OCI-LY7 (cell line): ENCODE measurements around the gene CACNA1D. TPM values are rescaled to one million over a fixed set of nuclear protein-coding genes. Genes with fewer than 3 reads are reported as not detected.

Source experiments
- BruUV-seq: library from RNA; stranded (reverse); fragments of 400-500 nt; replicated peaks from 2 replicates; lab custom pipeline; 2021; lab: Mats Ljungman, UMichigan
- CTCF ChIA-PET: fragments of 300-600 bp; sonication (Branson Sonifier 250); formaldehyde crosslinking; loops from one replicate; lab custom pipeline; 2022; ENCODE audit warnings: antibody characterized with exemption; ENCODE audit not compliant: unreplicated experiment; lab: Charles Lee
- POLR2A ChIA-PET: fragments of 300-600 bp; sonication (Branson Sonifier 250); formaldehyde crosslinking; loops from one replicate; lab custom pipeline; 2022; ENCODE audit warnings: antibody characterized with exemption; lab: Charles Lee
- DNase-seq: peaks from one replicate; pipeline ENCODE4 v3.0.0-alpha.2; 2015; ENCODE audit warnings: low spot score
- H2AFZ ChIP-seq: fragments of 200-600 bp; sonication (generic), shearing (Covaris generic); 2 replicates; pipeline ENCODE4 v1.6.1; 2014; ENCODE audit warnings: mild to moderate bottlenecking, antibody characterized with exemption, low read length, moderate library complexity
- H3K27ac ChIP-seq: fragments of 200-600 bp; sonication (generic); 2 replicates; pipeline ENCODE4 v1.5.1; 2014; ENCODE audit warnings: mixed run types, low read depth, mild to moderate bottlenecking, moderate library complexity, low read length, inconsistent platforms; ENCODE audit not compliant: poor library complexity, severe bottlenecking
- H3K36me3 ChIP-seq: fragments of 200-600 bp; sonication (generic); 2 replicates; pipeline ENCODE4 v1.6.1; 2014; ENCODE audit warnings: mild to moderate bottlenecking, antibody characterized with exemption, low read length, moderate library complexity, mixed read lengths; ENCODE audit not compliant: insufficient read depth
- H3K4me1 ChIP-seq: fragments of 200-600 bp; sonication (generic); 2 replicates; pipeline ENCODE4 v1.5.1; 2014; ENCODE audit warnings: mild to moderate bottlenecking, low read length; ENCODE audit not compliant: insufficient read depth, poor library complexity, severe bottlenecking
- H3K4me2 ChIP-seq: fragments of 200-600 bp; sonication (generic); 2 replicates; pipeline ENCODE4 v1.6.1; 2014; ENCODE audit warnings: mild to moderate bottlenecking, low read length
- H3K4me3 ChIP-seq: fragments of 200-600 bp; sonication (generic); 2 replicates; pipeline ENCODE4 v1.5.1; 2014; ENCODE audit warnings: mild to moderate bottlenecking, low read depth, low read length; ENCODE audit not compliant: poor library complexity, severe bottlenecking
- H3K79me2 ChIP-seq: fragments of 200-600 bp; sonication (generic); 2 replicates; pipeline ENCODE4 v1.6.1; 2016; ENCODE audit warnings: low read depth, mild to moderate bottlenecking, low read length, moderate library complexity, mixed read lengths; ENCODE audit not compliant: insufficient read depth
- H3K9me2 ChIP-seq: fragments of 200-600 bp; sonication (generic); 2 replicates; pipeline ENCODE4 v1.6.1; 2016; ENCODE audit warnings: mild to moderate bottlenecking, low read length, mixed read lengths; ENCODE audit not compliant: insufficient read depth
- H3K9me3 ChIP-seq: fragments of 200-600 bp; sonication (generic); 2 replicates; pipeline ENCODE4 v1.6.1; 2014; ENCODE audit warnings: mild to moderate bottlenecking, mixed run types, low read length, mixed read lengths
- H4K20me1 ChIP-seq: fragments of 200-600 bp; sonication (generic); 2 replicates; pipeline ENCODE4 v1.6.1; 2014; ENCODE audit warnings: mild to moderate bottlenecking, antibody characterized with exemption, low read length, moderate library complexity, mixed read lengths; ENCODE audit not compliant: insufficient read depth
- EZH2phosphoT487 ChIP-seq: fragments of 200-600 bp; sonication (generic); IDR thresholded peaks from 2 replicates; pipeline ENCODE4 v1.6.1; 2018; ENCODE audit warnings: low read depth, borderline replicate concordance, mild to moderate bottlenecking, mixed run types, antibody characterized with exemption, low read length, moderate library complexity, mixed read lengths
- intact Hi-C: fragments of 100-400 bp; cut with micrococcal nuclease; formaldehyde crosslinking; loops from one replicate; pipeline ENCODE4 v1.10.0; 2022; ENCODE audit not compliant: unreplicated experiment
- total RNA-seq, 2 experiments: library from RNA; depleted of rRNA in 1 of 2; stranded (reverse); fragments of >200 nt in 1 of 2; shearing (Covaris generic) in 1 of 2; gene quantifications; 2 replicates each; pipeline ENCODE4 v1.2.3, GENCODE V29; 2014 to 2022
- TF ChIP-seq, protein P1 (sequence below): fragments of 200-600 bp; sonication (generic); conservative IDR thresholded peaks from 2 replicates; pipeline ENCODE4 v1.5.1; 2014; ENCODE audit warnings: mild to moderate bottlenecking, antibody characterized with exemption, low read length, moderate library complexity, mixed read lengths

The CACNA1D gene
- total RNA-seq, 2 experiments from 2014 or later: 0.42 TPM; not detected in 1

- Histone ChIP-seq H3K4me3 (no peak overlapping the region), H3K79me2 (no peaks in the 10 kb centered on the region), H3K4me1 (no peaks in the 10 kb centered on the region), H3K9me3 (no peaks in the 10 kb centered on the region), H2AFZ (no peak overlapping the region), H3K4me2 (no peak overlapping the region), H3K36me3 (no peaks in the 10 kb centered on the region), H3K9me2 (no peaks in the 10 kb centered on the region), H4K20me1 (no peaks in the 10 kb centered on the region), H3K27ac (no peak overlapping the region)
- CTCF ChIA-PET: no interaction called here
- no peak for TF ChIP-seq EZH2phosphoT487
- TF ChIP-seq, protein P1, sequence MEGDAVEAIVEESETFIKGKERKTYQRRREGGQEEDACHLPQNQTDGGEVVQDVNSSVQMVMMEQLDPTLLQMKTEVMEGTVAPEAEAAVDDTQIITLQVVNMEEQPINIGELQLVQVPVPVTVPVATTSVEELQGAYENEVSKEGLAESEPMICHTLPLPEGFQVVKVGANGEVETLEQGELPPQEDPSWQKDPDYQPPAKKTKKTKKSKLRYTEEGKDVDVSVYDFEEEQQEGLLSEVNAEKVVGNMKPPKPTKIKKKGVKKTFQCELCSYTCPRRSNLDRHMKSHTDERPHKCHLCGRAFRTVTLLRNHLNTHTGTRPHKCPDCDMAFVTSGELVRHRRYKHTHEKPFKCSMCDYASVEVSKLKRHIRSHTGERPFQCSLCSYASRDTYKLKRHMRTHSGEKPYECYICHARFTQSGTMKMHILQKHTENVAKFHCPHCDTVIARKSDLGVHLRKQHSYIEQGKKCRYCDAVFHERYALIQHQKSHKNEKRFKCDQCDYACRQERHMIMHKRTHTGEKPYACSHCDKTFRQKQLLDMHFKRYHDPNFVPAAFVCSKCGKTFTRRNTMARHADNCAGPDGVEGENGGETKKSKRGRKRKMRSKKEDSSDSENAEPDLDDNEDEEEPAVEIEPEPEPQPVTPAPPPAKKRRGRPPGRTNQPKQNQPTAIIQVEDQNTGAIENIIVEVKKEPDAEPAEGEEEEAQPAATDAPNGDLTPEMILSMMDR: no peak
- intact Hi-C loops: no loop called here
- POLR2A ChIA-PET: no interaction called here
- BruUV-seq: no TSS peak
- no peak for DNase-seq
Observed at GRCh38 chr3:53739966-53740365, 245.6 kb downstream of the CACNA1D start.

GRCh38 chr3:53740956-53741355 lies 246.5 kb downstream of the CACNA1D start:
- no peaks in the 10 kb centered on the region for H4K20me1 ChIP-seq
- ChIA-PET POLR2A (no interaction called here), CTCF (no interaction called here)
- no peak overlapping the region for H3K4me2 ChIP-seq
- no peak overlapping the region for H3K4me3 ChIP-seq
- no peak overlapping the region for H3K27ac ChIP-seq
- TF ChIP-seq, protein P1: no peak
- TF ChIP-seq EZH2phosphoT487: no peak
- BruUV-seq: no TSS peak
- no peaks in the 10 kb centered on the region for H3K9me3 ChIP-seq
- H3K4me1 ChIP-seq: no peaks in the 10 kb centered on the region
- intact Hi-C loops: no loop called here
- no peaks in the 10 kb centered on the region for H3K9me2 ChIP-seq
- H2AFZ ChIP-seq: no peak overlapping the region
- no peak for DNase-seq
- H3K79me2 ChIP-seq: no peaks in the 10 kb centered on the region
- H3K36me3 ChIP-seq: no peaks in the 10 kb centered on the region

GRCh38 chr3:53744351-53744750 lies 249.9 kb downstream of the CACNA1D start:
- ChIA-PET CTCF (interaction anchor here (0.6 to 1.0 kb wide), 2 partner anchors 15 to 90 kb away, joined by 3 read pairs; no protein-coding TSS in a partner anchor), POLR2A (interaction anchor here (0.6 to 1.4 kb wide), 2 partner anchors 121 to 137 kb away, joined by 3 to 5 read pairs; no protein-coding TSS in a partner anchor)
- Histone ChIP-seq H3K27ac (no peak overlapping the region), H3K9me3 (no peaks in the 10 kb centered on the region), H3K4me3 (no peak overlapping the region), H3K4me2 (no peak overlapping the region), H3K4me1 (peaks cover 18% of the 10 kb centered on the region), H3K36me3 (no peaks in the 10 kb centered on the region), H3K79me2 (no peaks in the 10 kb centered on the region), H4K20me1 (no peaks in the 10 kb centered on the region), H2AFZ (no peak overlapping the region), H3K9me2 (no peaks in the 10 kb centered on the region)
- no TSS peak for BruUV-seq
- TF ChIP-seq EZH2phosphoT487: no peak
- TF ChIP-seq, protein P1: no peak
- intact Hi-C loops: no loop called here
- peak; percentile 12 for DNase-seq
